ENCODE results near the gene OTOGL.
"Not testable (repeated sequence)": the region's sequence is repeated elsewhere in the genome, so short reads cannot be mapped to it uniquely, and the experiment has no call there.

DNA sequence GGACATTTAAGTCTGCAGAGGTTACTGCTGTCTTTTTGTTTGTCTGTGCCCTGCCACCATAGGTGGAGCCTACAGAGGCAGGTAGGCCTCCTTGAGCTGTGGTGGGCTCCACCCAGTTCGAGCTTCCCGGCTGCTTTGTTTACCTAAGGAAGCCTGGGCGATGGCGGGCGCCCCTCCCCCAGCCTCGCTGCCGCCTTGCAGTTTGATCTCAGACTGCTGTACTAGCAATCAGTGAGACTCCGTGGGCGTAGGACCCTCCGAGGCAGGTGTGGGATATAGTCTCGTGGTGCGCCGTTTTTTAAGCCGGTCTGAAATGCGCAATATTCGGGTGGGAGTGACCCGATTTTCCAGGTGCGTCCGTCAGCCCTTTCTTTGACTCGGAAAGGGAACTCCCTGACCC, 150.2 kb downstream of the OTOGL start:
- TF ChIP-seq, protein P1, sequence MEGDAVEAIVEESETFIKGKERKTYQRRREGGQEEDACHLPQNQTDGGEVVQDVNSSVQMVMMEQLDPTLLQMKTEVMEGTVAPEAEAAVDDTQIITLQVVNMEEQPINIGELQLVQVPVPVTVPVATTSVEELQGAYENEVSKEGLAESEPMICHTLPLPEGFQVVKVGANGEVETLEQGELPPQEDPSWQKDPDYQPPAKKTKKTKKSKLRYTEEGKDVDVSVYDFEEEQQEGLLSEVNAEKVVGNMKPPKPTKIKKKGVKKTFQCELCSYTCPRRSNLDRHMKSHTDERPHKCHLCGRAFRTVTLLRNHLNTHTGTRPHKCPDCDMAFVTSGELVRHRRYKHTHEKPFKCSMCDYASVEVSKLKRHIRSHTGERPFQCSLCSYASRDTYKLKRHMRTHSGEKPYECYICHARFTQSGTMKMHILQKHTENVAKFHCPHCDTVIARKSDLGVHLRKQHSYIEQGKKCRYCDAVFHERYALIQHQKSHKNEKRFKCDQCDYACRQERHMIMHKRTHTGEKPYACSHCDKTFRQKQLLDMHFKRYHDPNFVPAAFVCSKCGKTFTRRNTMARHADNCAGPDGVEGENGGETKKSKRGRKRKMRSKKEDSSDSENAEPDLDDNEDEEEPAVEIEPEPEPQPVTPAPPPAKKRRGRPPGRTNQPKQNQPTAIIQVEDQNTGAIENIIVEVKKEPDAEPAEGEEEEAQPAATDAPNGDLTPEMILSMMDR (conservative IDR thresholded peaks at IDR 0.05), result not testable (repeated sequence)
- not testable (repeated sequence) for TF ChIP-seq EZH2 (IDR thresholded peaks at IDR 0.05; ENCODE audit: low read depth)
